ENCODE data around the gene CD151. TPM values are rescaled to one million over a fixed set of nuclear protein-coding genes. Genes with fewer than 3 reads are reported as not detected.
A peak's percentile ranks its signal among the peaks of the same experiment; 100 is the strongest.

Gene CD151
- total RNA-seq, 1 donor from 2014 or later = 44.1 TPM

DNA sequence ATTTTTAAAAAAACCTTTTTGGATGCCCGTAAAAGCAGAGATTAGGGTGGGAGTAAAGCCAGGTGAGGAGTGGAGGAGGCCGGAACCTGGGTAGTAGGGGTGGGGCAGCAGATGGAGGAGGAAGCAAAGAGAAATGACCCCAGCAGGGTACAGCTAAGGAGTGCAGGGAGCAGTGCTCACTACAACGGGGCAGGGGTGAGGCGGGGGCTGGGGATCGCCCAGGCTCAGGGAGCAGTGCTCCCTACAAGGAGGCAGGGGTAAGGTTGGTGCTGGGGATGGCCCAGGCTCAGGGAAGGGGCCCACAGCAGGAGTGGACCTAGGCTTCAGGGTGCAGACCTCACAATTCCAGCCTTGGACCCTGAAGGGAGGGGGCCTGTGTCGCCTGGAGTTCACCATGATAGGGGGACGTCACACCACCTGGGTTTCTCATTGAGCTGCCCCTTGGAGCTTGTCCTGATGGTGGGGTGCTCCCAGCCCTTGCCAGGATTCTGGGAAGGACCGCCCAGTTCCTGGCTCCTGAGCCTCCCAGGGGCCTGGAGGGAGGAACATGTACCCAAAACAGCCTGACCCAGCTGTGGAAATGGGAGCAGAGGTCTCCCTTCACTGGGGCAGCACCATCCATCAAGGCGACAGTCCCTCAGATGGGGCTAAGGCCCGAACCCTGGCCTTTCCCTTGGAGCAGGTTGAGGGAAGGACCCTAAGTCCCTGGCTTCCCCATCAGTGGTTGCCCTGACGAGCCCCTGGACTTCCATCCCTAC, 16.9 kb upstream of the CD151 start:
- no peak for DNase-seq

DNA sequence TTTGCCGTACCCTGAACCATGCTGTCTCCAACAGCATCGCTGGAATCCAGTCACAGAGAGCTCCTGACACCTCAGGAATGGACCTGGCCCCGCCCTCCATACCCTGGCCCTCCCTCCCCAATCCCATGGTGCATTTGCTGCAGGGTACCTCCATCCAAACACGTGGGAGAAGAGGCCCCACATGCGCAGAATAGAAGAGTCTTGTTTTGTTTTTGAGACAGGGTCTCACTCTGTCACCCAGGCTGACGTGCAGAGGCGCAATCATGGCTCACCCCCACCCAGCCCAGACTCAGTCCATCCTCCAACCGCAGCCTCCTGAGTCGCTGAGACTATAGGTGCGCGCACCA, 16.3 kb upstream of the CD151 start:
- no peak for DNase-seq

GRCh38 chr11:818396-819128, 14.2 kb upstream of the CD151 start, which contains the start of gene PNPLA2:
Gene PNPLA2, plus strand, starts transcription at chr11:818914. Its CDS starts 805 bp downstream, at chr11:819719.
- DNase-seq = no peak

DNA sequence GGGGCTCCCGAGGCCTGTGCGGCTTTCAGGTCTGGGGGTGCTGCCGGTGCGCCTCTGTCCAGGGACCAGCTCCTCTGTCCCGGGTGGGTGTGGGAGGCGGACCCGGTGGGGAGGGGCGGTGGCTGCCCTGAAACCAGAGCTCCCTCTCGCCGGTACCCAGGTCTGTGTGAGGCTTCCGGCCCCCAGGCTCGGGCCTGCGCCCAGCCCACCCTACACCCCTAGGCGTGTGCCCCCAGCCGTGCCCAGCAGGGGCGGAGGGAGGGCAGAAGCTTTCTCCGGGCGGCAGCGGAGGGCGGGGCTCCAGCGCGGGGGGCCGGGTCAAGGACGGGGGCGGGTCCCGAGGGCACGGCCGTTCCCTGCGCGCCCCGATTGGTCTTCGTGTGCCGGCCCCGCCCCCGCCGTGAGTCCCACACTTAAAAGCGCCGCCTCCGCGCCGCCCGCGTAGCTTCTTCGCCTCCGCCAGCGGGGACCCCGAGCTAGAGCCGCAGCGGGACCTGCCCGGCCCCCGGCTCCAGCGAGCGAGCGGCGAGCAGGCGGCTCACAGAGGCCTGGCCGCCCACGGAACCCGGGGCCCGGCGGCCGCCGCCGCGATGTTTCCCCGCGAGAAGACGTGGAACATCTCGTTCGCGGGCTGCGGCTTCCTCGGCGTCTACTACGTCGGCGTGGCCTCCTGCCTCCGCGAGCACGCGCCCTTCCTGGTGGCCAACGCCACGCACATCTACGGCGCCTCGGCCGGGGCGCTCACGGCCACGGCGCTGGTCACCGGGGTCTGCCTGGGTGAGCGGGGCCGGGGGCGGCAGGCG, 13.4 kb upstream of the CD151 start:
- peak; percentile 80 for DNase-seq

- DNase-seq = peak; percentile 58
Observed at GRCh38 chr11:819943-820649, 12.7 kb upstream of the CD151 start.

GRCh38 chr11:820655-821511, 11.9 kb upstream of the CD151 start:
- peak; percentile 59 for DNase-seq

GRCh38 chr11:821512-822371, 11.0 kb upstream of the CD151 start:
- DNase-seq = no peak

DNA sequence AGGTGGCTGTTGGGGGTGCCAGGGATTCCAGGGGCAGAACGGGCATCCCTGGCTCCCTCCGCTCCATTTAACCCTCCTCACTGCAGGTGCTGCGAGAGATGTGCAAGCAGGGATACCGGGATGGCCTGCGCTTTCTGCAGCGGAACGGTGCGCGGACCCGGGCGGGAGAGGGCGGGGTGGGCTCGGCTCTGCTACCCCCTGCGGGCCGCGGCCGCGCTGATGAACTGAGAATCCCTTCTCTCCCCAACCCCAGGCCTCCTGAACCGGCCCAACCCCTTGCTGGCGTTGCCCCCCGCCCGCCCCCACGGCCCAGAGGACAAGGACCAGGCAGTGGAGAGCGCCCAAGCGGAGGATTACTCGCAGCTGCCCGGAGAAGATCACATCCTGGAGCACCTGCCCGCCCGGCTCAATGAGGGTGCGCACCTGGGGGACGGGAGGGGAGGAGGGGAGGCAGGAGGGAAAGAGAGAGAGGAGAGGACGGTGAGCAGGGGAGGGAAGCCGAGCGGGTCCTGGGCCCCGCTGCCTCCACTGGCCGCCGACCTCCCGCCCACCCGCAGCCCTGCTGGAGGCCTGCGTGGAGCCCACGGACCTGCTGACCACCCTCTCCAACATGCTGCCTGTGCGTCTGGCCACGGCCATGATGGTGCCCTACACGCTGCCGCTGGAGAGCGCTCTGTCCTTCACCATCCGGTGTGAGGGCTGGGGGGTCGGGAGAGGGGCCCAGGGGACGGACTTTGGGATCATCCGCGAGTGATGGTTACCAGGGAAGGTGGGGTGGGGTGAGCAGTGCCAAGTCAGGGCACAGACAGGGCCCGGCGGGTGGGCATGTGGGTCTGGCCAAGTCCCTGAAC, 9.1 kb upstream of the CD151 start:
- DNase-seq = no peak

GRCh38 chr11:824292-824880, 8.4 kb upstream of the CD151 start:
- no peak for DNase-seq

DNA sequence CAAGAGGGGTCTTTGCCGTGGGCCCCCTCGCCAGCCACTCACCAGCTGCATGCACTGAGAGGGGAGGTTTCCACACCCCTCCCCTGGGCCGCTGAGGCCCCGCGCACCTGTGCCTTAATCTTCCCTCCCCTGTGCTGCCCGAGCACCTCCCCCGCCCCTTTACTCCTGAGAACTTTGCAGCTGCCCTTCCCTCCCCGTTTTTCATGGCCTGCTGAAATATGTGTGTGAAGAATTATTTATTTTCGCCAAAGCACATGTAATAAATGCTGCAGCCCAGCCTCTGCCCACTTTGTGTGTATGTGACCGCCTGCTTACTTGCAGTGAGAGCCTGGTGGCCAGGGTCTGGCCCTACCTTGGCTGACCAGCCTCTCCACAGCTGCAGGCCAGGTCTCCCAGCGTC, 7.8 kb upstream of the CD151 start:
- DNase-seq = no peak

DNA sequence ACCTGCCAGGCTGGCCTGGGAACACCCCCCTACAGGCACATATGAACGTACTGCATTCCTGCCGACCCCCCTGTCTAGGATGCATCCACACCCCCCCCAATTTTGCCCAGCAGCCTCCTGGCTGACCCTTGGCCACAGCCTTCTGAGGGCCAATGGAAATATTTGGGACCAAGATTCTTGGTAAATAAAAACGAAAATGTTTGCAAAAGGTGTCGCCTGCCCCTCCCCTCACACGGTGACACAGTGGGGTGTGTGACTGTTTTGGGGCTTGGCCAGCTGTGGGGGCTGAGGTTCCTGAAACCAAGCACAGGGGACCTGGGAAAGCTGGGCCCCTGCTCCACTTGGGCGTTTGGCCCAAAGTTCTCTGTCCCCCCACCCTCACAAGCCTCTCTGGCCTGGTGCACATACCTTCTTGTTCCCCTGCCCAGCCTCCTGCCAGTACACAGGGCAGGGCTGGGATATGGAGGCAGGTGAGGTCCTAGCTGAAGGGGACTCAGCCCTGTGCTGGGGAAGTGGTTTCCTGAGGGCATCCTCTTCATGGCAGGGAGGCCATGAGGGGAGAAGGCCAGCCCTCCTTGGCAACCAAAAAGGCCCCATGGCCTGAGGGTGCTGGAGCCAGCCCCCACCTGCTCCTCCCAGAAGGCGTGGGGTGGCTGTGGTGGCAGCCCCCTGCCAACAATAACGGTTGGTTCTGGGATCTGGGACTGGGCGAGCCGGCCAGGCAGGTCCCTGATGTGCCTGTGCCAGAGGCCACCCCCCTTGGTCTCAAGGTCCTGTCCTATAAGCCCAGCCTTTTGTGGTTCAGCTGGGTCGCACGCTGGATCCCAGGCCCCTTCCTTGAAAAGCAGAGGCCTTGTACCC, 7.2 kb upstream of the CD151 start:
- no peak for DNase-seq

GRCh38 chr11:826227-826621, 6.5 kb upstream of the CD151 start:
- no peak for DNase-seq

DNA sequence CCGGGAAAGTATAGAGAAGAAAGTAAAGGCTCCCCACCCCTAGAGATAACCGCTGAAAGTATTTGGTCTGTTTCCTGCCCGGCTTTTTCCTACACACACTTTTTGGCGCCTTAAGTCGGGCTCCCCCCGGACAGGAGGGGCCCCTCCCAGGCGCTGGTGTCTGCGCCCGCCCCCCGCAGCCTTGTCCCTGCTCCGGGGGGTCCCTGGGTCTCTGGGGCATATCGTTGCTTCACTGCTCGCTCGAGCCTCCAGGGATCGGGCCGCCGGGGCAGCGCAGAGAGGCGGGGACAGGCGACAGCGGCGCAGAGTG, 6.0 kb upstream of the CD151 start:
- no peak for DNase-seq

GRCh38 chr11:827146-827896, 5.4 kb upstream of the CD151 start:
- DNase-seq = no peak

DNA sequence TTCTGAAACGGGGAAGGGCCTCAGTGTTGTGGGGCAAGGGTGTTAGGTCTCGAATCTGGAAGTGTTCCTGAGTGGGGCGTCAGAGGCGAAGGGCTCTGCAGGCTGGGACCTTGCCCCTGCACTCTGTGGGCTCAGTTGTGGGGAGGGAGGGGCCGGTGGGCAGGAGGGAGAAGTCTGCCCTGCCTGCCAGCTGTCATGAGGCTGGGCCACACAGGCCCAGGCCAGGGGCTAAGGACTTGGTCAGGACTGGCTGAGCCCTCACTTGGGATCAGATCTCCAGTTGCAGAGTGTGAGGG, 4.9 kb upstream of the CD151 start, which contains the start of gene CRACR2B:
TSS of gene CRACR2B (plus strand) at position 23 of the 296 bp plus-strand sequence. CDS start 689 bp downstream, outside the sequence.
- no peak for DNase-seq

DNA sequence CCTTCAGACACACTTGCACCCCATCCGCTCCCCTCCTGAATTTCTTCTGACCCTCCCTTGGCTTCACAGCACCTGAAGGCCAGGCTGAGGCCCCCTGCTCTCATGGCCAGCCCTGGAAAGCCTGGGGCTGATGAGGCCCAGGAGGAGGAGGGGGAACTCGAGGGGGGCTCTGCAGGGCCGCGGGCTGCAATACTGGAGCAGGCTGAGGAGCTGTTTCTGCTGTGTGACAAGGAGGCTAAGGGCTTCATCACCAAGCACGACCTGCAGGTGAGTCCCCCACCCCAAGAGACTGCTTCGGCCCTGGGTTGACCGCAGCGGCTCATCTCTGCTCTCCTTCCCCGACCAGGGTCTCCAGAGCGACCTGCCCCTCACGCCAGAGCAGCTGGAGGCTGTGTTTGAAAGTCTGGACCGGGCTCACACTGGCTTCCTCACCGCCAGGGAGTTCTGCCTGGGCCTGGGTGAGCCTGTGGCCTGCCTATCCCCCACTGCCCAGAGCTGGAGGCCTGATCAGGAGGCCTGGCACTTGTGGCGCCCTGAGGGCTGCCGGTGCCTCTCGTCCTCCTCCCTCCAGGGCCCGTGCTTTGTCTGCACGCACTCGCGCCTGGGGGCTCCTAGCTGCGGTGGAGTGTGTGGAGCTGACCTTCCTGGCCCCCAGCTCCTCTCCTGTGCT, 4.1 kb upstream of the CD151 start:
- no peak for DNase-seq

All from occipital lobe (tissue), 2 donors.